Esophagus squamous epithelium (tissue), 5 donors: ENCODE measurements around the gene FOXR1. TPM values are rescaled to one million over a fixed set of nuclear protein-coding genes. Genes with fewer than 3 reads are reported as not detected.
A peak's percentile ranks its signal among the peaks of the same experiment; 100 is the strongest.

ENCODE experiments used
- DNase-seq: peaks from one replicate; lab custom pipeline; 2025; lab: John Stamatoyannopoulos, UW
- H3K27ac ChIP-seq, 4 donors: fragments of 200-600 bp; sonication (generic); one replicate each; pipeline ENCODE4 v1.5.1; 2016 to 2019; ENCODE audit warnings: mild to moderate bottlenecking in 1 of 4
- H3K27me3 ChIP-seq, 4 donors: fragments of 200-600 bp; sonication (generic); 1 replicate in 3 of 4; 2 replicates in 1 of 4; pipeline versions ENCODE4 v1.5.1 to v1.6.0; 2017 to 2021; ENCODE audit warnings: antibody characterized with exemption in 1 of 4
- H3K36me3 ChIP-seq, 3 donors: fragments of 200-600 bp; sonication (generic); one replicate each; pipeline ENCODE4 v1.5.1; 2016 to 2019
- H3K4me1 ChIP-seq, 3 donors: fragments of 200-600 bp; sonication (generic); one replicate each; pipeline ENCODE4 v1.5.1; 2017 to 2019
- H3K4me3 ChIP-seq, 4 donors: fragments of 200-600 bp; sonication (generic); 1 replicate in 3 of 4; 2 replicates in 1 of 4; pipeline ENCODE4 v1.5.1; 2016 to 2019; ENCODE audit warnings: mild to moderate bottlenecking in 2 of 4, moderate library complexity in 1 of 4
- H3K9me3 ChIP-seq, 3 donors: fragments of 200-600 bp; sonication (generic); one replicate each; pipeline ENCODE4 v1.5.1; 2016 to 2019
- POLR2A ChIP-seq, 4 donors: fragments of 450-650 bp; IDR thresholded peaks; one replicate each; pipeline ENCODE4 v1.6.1; 2017; ENCODE audit warnings: antibody characterized with exemption in 4 of 4, mild to moderate bottlenecking in 4 of 4, moderate library complexity in 3 of 4
- WGBS, 2 donors: methylation state at CpG; one replicate each; pipeline ENCODE4 v1.1.5; 2018; 5-methylcytosine and 5-hydroxymethylcytosine counted together
- intact Hi-C: fragments of 100-400 bp; cut with DNase I; formaldehyde crosslinking; loops from one replicate; pipeline ENCODE4 v1.15.0; 2022
- total RNA-seq, 4 donors: library from RNA; depleted of rRNA; stranded (reverse); fragments of >200 nt; gene quantifications; one replicate each; pipeline ENCODE4 v1.1.0, GENCODE V29; 2016
- TF ChIP-seq, protein P1 (sequence below), 6 experiments: fragments of 450-650 bp in 4 of 6; fragments of 200-600 bp in 2 of 6; sonication (generic) in 2 of 6; IDR thresholded peaks; one replicate each; pipeline ENCODE4 v1.5.1; 2016 to 2019; ENCODE audit warnings: antibody characterized with exemption in 6 of 6, mild to moderate bottlenecking in 4 of 6, moderate library complexity in 4 of 6
- donor health status: DM: yes; HTN: yes; CAD: no.

The FOXR1 gene
- total RNA-seq, 4 donors from 2014 or later = not detected

DNA sequence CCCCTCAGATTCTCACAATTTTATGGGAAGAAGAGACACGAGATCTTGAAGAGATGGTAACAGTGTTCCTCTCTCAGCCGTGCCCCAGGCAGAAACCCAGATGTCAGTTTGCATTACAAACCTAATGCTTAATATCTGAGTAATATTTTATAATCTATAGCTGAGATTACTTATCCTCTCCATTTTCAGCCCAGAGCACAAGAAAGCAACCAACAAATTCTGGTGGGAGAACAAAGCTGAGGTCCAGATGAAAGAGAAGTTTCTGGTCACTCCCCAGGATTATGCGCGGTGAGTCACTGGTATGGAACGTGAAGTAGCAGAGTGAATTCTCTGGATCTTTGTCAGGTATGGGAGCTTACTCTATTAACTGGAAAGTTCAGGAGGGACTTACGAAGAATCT is 27.3 kb downstream of the FOXR1 start:
- no peaks in the 10 kb centered on the region for H3K27me3 ChIP-seq
- peaks cover 0 to 46% (median 7%) of the 10 kb centered on the region in 3 donors for H3K36me3 ChIP-seq
- DNase-seq = no peak
- H3K4me3 ChIP-seq = peak overlapping the region; percentile 67 to 82 (median 78)
- intact Hi-C loops = no loop called here
- WGBS, 2 donors = 26 to 36% methylated on average over 6 of the region's 6 CpGs
- H3K9me3 ChIP-seq = no peaks in the 10 kb centered on the region
- peak overlapping the region; percentile 87 to 91 (median 88) for H3K27ac ChIP-seq
- TF ChIP-seq POLR2A (IDR thresholded peaks at IDR 0.05) = no peak
- TF ChIP-seq, protein P1, sequence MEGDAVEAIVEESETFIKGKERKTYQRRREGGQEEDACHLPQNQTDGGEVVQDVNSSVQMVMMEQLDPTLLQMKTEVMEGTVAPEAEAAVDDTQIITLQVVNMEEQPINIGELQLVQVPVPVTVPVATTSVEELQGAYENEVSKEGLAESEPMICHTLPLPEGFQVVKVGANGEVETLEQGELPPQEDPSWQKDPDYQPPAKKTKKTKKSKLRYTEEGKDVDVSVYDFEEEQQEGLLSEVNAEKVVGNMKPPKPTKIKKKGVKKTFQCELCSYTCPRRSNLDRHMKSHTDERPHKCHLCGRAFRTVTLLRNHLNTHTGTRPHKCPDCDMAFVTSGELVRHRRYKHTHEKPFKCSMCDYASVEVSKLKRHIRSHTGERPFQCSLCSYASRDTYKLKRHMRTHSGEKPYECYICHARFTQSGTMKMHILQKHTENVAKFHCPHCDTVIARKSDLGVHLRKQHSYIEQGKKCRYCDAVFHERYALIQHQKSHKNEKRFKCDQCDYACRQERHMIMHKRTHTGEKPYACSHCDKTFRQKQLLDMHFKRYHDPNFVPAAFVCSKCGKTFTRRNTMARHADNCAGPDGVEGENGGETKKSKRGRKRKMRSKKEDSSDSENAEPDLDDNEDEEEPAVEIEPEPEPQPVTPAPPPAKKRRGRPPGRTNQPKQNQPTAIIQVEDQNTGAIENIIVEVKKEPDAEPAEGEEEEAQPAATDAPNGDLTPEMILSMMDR (IDR thresholded peaks at IDR 0.05) = no peak
- H3K4me1 ChIP-seq = peaks cover 6 to 34% (median 23%) of the 10 kb centered on the region in 3 donors

DNA sequence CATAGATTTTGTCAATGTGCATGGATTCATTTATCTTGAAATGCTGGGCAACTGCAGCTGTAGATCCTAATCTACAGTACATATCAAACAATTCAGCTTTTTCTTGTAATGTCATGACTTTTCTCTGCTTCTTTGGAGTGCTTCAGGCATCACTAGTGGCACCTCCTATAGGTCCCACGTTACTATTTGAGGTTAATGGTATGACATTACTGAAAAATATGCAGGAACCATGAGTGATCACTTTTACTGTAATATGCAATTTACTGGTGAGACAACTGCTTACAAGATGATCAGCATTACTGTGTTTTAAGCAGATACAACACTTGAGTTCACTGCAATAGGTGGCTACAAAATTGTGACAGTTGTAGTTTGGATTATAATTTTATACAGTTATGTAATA is 29.3 kb downstream of the FOXR1 start:
- 31 to 38% methylated on average over 1 of the region's 1 CpG for WGBS, 2 donors
- DNase-seq = no peak
- no peak for TF ChIP-seq POLR2A (IDR thresholded peaks at IDR 0.05)
- TF ChIP-seq, protein P1 (IDR thresholded peaks at IDR 0.05) = no peak

DNA sequence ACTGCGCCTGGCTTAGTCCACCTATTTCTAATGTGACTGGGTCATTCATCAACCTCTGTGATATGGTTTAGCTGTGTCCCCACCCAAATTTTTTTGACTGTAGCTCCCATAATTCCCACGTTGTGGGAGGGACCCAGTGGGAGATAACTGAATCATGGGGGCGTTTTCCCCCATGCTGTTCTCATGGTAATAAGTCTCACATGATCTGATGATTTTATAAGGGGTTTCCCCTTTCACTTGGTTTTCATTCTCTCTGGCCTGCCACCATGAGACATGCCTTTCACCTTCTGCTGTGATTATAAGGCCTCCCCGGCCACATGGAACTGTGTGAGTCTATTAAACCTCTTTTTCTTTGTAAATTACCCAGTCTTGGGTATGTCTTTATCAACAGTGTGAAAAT is 35.1 kb downstream of the FOXR1 start:
- no peak for TF ChIP-seq POLR2A (IDR thresholded peaks at IDR 0.05)
- TF ChIP-seq, protein P1 (IDR thresholded peaks at IDR 0.05) = no peak
- Histone ChIP-seq H3K9me3 (no peaks in the 10 kb centered on the region), H3K27me3 (no peaks in the 10 kb centered on the region), H3K27ac (no peak overlapping the region), H3K4me3 (no peak overlapping the region), H3K4me1 (no peaks in the 10 kb centered on the region), H3K36me3 (peaks cover 6 to 99% (median 18%) of the 10 kb centered on the region in 3 donors)
- intact Hi-C loops = no loop called here
- WGBS, 2 donors = 80 to 86% methylated on average over 3 to 4 of the region's 4 CpGs
- no peak for DNase-seq

More for the DNA sequence above, 29.3 kb downstream of the FOXR1 start:
- Histone ChIP-seq H3K9me3 (no peaks in the 10 kb centered on the region), H3K27me3 (no peaks in the 10 kb centered on the region), H3K27ac (no peak overlapping the region), H3K4me1 (peaks cover 6 to 34% (median 23%) of the 10 kb centered on the region in 3 donors), H3K36me3 (peaks cover 0 to 67% (median 7%) of the 10 kb centered on the region in 3 donors), H3K4me3 (no peak overlapping the region)
- intact Hi-C loops = no loop called here

DNA sequence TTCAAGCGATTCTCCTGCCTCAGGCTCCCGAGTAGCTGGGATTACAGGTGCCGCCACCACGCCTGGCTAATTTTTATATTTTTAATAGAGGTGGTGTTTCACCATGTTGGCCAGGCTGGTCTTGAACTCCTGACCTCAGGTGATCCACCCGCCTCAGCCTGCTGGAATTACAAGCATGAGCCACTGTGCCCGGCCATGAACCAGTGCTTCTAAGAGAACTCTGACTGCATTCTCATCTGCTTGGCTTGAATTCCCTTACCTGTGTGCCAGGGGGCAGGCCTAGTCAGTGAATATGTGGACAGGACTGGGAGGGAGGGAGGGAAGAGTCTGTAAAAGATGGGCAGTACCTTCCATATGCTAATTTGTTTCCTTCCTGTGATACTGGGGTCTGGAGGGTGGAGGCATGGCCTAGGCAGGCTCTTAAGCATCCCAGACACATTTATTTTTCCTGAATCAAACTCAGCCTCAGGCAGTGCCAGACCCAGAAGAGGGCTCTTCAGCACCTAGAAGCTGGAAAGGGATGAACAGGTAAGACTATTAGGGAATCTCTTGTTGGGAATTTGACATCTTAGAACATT is 40.0 kb downstream of the FOXR1 start:
- no peak overlapping the region for H3K27ac ChIP-seq
- intact Hi-C loops = no loop called here
- DNase-seq = no peak
- H3K4me1 ChIP-seq = peaks cover 0 to 20% (median 13%) of the 10 kb centered on the region in 3 donors
- WGBS, 2 donors = 57 to 74% methylated on average over 4 to 5 of the region's 6 CpGs
- no peaks in the 10 kb centered on the region for H3K9me3 ChIP-seq
- H3K27me3 ChIP-seq = no peaks in the 10 kb centered on the region
- H3K4me3 ChIP-seq = no peak overlapping the region
- TF ChIP-seq, protein P1 (IDR thresholded peaks at IDR 0.05) = no peak
- TF ChIP-seq POLR2A (IDR thresholded peaks at IDR 0.05) = no peak
- H3K36me3 ChIP-seq = peaks cover 24 to 98% (median 31%) of the 10 kb centered on the region in 3 donors

DNA sequence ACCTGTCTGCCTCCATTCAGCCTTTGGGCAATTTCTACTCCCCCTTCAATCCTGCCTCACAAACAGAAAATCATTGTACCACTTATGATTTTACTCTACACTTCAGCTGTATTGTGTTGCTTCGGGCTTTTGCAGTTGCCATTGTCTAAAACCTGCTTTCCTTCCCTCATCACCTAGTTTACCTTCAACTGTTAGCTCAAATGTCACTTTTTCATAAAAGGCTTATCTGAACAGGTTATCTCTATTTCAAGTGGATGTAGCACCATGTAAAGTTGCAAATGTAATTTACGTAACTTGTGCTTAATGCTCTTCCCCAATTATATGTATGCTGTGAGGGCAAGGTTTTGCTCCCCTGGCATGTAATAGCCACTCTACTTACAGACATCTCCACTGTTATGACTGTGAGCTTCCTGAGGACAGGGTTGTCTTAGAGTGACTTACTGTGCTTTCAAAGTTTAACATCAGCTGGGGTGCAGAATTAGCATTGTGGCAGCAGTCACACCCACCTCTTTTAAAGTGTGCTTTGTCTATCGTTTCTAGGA is 41.1 kb downstream of the FOXR1 start:
- 69 to 76% methylated on average over 3 of the region's 3 CpGs for WGBS, 2 donors

More for the DNA sequence above, 41.1 kb downstream of the FOXR1 start:
- intact Hi-C loops = no loop called here
- TF ChIP-seq, protein P1 (IDR thresholded peaks at IDR 0.05) = no peak
- TF ChIP-seq POLR2A (IDR thresholded peaks at IDR 0.05) = no peak
- no peaks in the 10 kb centered on the region for H3K27me3 ChIP-seq
- peaks cover 5 to 29% (median 20%) of the 10 kb centered on the region in 3 donors for H3K4me1 ChIP-seq
- no peak overlapping the region for H3K4me3 ChIP-seq
- H3K27ac ChIP-seq = no peak overlapping the region
- H3K9me3 ChIP-seq = no peaks in the 10 kb centered on the region
- peaks cover 24 to 91% (median 24%) of the 10 kb centered on the region in 3 donors for H3K36me3 ChIP-seq
- DNase-seq = no peak
